KMS-11 (cell line): ENCODE data around the gene RHBDF2.

Source experiments
- H2AFZ ChIP-seq: fragments of 200-600 bp; sonication (generic); 2 replicates; pipeline ENCODE4 v1.6.1; 2016; ENCODE audit warnings: antibody characterized with exemption, mixed run types, low read depth
- H3K27ac ChIP-seq: fragments of 200-600 bp; sonication (generic); 2 replicates; pipeline ENCODE4 v1.6.1; 2016; ENCODE audit warnings: mild to moderate bottlenecking, mixed run types
- H3K27me3 ChIP-seq: fragments of 200-600 bp; sonication (generic); 2 replicates; pipeline ENCODE4 v1.6.1; 2017; ENCODE audit warnings: mild to moderate bottlenecking, low read depth, mixed run types, moderate library complexity; ENCODE audit not compliant: insufficient read depth
- H3K36me3 ChIP-seq: fragments of 200-600 bp; sonication (generic); 2 replicates; pipeline ENCODE4 v1.6.1; 2017; ENCODE audit warnings: mild to moderate bottlenecking, mixed run types; ENCODE audit not compliant: insufficient read depth
- H3K4me1 ChIP-seq: fragments of 200-600 bp; sonication (generic); 2 replicates; pipeline ENCODE4 v1.6.1; 2016; ENCODE audit warnings: mild to moderate bottlenecking, low read depth, mixed run types; ENCODE audit not compliant: poor library complexity, severe bottlenecking
- H3K4me2 ChIP-seq: fragments of 200-600 bp; sonication (generic); 2 replicates; pipeline ENCODE4 v1.7.0; 2016; ENCODE audit warnings: mild to moderate bottlenecking, mixed run types
- H3K4me3 ChIP-seq: fragments of 200-600 bp; sonication (generic); IDR thresholded peaks from 2 replicates; pipeline ENCODE4 v1.6.1; 2017; ENCODE audit warnings: low read depth, low read length, mixed read lengths; ENCODE audit not compliant: insufficient read depth
- H3K79me2 ChIP-seq: fragments of 200-600 bp; sonication (generic); 2 replicates; pipeline ENCODE4 v1.6.1; 2016; ENCODE audit warnings: low read depth, mixed run types; ENCODE audit not compliant: insufficient read depth
- H3K9ac ChIP-seq: fragments of 200-600 bp; sonication (generic); 2 replicates; pipeline ENCODE4 v1.6.1; 2016; ENCODE audit warnings: mild to moderate bottlenecking, mixed run types
- H4K20me1 ChIP-seq: fragments of 200-600 bp; sonication (generic); 2 replicates; pipeline ENCODE4 v1.6.1; 2016; ENCODE audit warnings: mild to moderate bottlenecking, mixed run types; ENCODE audit not compliant: insufficient read depth
- TF ChIP-seq, protein P1 (sequence below): fragments of 200-600 bp; sonication (generic); conservative IDR thresholded peaks from 2 replicates; pipeline ENCODE4 v1.6.1; 2017; ENCODE audit warnings: low read depth, mild to moderate bottlenecking, antibody characterized with exemption, low read length, moderate library complexity, mixed read lengths

Gene RHBDF2

DNA sequence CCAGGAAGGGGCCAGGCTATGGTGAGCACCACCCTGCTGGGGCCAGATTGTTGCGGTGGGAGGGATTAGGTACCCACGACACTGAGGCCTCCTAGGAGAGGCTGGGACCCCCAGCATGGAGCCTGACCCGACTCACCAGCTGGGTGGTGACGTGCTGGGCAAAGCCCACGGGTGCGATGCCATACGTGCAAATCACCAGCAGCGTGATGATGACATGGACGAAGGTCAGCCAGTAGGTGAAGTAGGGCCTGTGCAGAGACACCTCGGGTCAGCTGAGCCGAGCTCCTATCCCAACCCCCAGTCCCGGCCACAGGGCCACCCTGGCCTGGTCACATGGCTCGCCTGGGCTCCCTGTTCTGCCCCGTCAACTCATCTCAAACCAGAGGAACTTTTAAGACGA lies 26.3 kb downstream of the RHBDF2 start:
- Histone ChIP-seq H3K27me3 (no peaks in the 10 kb centered on the region), H3K36me3 (no peaks in the 10 kb centered on the region), H3K9ac (no peak overlapping the region), H3K4me3 (no peak overlapping the region), H3K4me1 (no peaks in the 10 kb centered on the region), H4K20me1 (no peaks in the 10 kb centered on the region), H3K4me2 (no peak overlapping the region), H3K27ac (no peak overlapping the region), H3K79me2 (no peaks in the 10 kb centered on the region), H2AFZ (no peak overlapping the region)
- TF ChIP-seq, protein P1, sequence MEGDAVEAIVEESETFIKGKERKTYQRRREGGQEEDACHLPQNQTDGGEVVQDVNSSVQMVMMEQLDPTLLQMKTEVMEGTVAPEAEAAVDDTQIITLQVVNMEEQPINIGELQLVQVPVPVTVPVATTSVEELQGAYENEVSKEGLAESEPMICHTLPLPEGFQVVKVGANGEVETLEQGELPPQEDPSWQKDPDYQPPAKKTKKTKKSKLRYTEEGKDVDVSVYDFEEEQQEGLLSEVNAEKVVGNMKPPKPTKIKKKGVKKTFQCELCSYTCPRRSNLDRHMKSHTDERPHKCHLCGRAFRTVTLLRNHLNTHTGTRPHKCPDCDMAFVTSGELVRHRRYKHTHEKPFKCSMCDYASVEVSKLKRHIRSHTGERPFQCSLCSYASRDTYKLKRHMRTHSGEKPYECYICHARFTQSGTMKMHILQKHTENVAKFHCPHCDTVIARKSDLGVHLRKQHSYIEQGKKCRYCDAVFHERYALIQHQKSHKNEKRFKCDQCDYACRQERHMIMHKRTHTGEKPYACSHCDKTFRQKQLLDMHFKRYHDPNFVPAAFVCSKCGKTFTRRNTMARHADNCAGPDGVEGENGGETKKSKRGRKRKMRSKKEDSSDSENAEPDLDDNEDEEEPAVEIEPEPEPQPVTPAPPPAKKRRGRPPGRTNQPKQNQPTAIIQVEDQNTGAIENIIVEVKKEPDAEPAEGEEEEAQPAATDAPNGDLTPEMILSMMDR, result no peak

DNA sequence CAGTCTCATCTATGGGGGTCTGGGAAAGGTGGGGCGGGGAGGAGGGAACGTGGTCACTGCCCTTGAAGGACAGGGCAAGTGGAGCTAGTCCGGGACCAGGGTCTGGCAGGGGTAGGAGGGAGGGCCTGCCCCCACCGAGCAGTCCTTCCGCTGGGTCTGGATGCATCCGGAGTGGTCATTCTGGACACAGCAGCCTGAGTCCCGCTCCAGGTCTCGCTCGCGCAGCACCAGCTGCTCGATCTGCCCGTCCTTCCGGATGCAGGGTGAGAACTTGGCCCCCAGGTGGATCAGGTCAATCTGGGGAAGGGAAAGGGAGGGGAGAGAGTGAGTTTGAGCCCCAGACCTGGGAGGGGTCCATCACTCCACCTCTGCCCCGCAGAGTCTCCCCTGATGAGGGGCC lies 27.0 kb downstream of the RHBDF2 start:
- Histone ChIP-seq H3K4me1 (no peaks in the 10 kb centered on the region), H3K4me3 (no peak overlapping the region), H2AFZ (no peak overlapping the region), H3K9ac (no peak overlapping the region), H3K27ac (no peak overlapping the region), H3K79me2 (no peaks in the 10 kb centered on the region), H3K27me3 (no peaks in the 10 kb centered on the region), H3K4me2 (no peak overlapping the region), H4K20me1 (no peaks in the 10 kb centered on the region), H3K36me3 (no peaks in the 10 kb centered on the region)
- TF ChIP-seq, protein P1, result no peak

DNA sequence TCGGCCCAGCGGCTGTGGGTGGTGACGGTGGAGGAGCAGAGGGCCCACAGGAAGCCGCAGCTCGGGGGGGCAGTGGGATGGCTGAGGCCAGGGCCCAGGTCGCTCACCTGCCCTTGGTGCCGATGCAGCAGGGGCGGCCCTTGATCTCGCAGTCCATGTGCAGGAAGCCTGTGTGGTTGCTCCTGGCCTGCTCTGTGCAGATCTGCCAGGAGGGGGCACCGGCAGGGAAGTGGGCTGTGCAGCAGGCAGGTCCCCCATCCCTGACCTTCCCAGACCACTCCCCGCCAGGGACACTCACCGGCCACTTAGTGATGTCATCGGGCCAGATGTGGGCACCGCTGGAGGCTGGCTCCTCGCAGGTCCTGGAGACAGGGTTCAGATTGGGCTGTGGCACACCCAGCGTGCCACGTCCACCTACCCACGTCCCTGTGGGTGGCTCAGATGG lies 27.7 kb downstream of the RHBDF2 start:
- H3K36me3 ChIP-seq, result no peaks in the 10 kb centered on the region
- no peaks in the 10 kb centered on the region for H3K79me2 ChIP-seq
- H3K9ac ChIP-seq, result no peak overlapping the region
- H4K20me1 ChIP-seq, result no peaks in the 10 kb centered on the region
- no peaks in the 10 kb centered on the region for H3K27me3 ChIP-seq
- H2AFZ ChIP-seq, result no peak overlapping the region
- H3K4me3 ChIP-seq, result no peak overlapping the region
- H3K27ac ChIP-seq, result no peak overlapping the region
- H3K4me1 ChIP-seq, result no peaks in the 10 kb centered on the region
- no peak overlapping the region for H3K4me2 ChIP-seq
- TF ChIP-seq, protein P1, result peak; percentile 61

DNA sequence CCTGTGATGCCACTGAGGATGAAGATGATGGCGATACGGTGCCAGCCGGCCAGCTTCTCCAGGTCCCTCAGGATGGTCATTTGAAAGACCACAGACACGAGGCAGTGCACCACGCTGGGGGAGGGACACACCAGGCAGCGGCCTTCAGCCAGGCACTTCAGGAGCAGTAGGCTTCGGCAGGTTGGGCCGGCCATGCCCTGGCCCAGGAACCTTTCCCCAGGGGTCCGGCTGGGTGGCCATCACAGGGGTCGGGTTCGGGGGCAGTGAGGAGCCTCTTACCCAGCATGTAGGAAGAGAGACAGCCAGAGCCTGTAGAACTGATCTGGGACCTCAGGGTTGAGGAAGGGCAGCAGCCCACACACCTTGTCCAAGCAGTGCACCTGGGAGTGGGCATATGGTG lies 28.5 kb downstream of the RHBDF2 start:
- Histone ChIP-seq H4K20me1 (no peaks in the 10 kb centered on the region), H2AFZ (no peak overlapping the region), H3K4me1 (no peaks in the 10 kb centered on the region), H3K27me3 (no peaks in the 10 kb centered on the region), H3K36me3 (no peaks in the 10 kb centered on the region), H3K27ac (no peak overlapping the region), H3K4me3 (no peak overlapping the region), H3K4me2 (no peak overlapping the region), H3K9ac (no peak overlapping the region), H3K79me2 (no peaks in the 10 kb centered on the region)
- TF ChIP-seq, protein P1, result no peak
